H1 (cell line): Measurements from ENCODE around the gene USP24. TPM values are rescaled to one million over a fixed set of nuclear protein-coding genes. Genes with fewer than 3 reads are reported as not detected.

Experiments
- SAP30 ChIP-seq: fragments of 300-600 bp; sonication (generic); IDR thresholded peaks from 2 replicates; pipeline ENCODE4 v1.7.1; 2012; ENCODE audit warnings: low read length, moderate library complexity, mild to moderate bottlenecking, inconsistent platforms; ENCODE audit not compliant: insufficient read depth, insufficient replicate concordance
- polyA plus RNA-seq, 7 experiments: library from polyadenylated mRNA; depleted of rRNA in 3 of 7; stranded (reverse) in 5 of 7; unstranded in 2 of 7; fragments of >200 nt in 5 of 7; fragments of 200-250 nt in 2 of 7; gene quantifications; 1 replicate in 5 of 7; 2 replicates in 1 of 7; 4 replicates in 1 of 7; pipeline versions ENCODE4 v1.2.1 to v1.2.3, GENCODE V29; 2011 to 2013; ENCODE audit warnings: missing spikeins in 2 of 7, mixed read lengths in 2 of 7
- total RNA-seq: library from RNA; stranded (reverse); fragmentation: NEBNext Ultra II Directional; extraction: Animal tissue kit (Norgen Biotek cat#: 25700); gene quantifications from 2 replicates; pipeline ENCODE4 v1.2.1, GENCODE V29; 2021

Gene USP24
- total and polyA plus RNA-seq, 2 of the 8 experiments (the other 6 are each of a cell fraction or from before 2014, with no cell fraction given): 11.1 to 34.6 TPM

- TF ChIP-seq SAP30: no peak
Measured at GRCh38 chr1:55180075-55180670, 35.0 kb downstream of the USP24 start (continued).
